HEK293 (cell line): ENCODE data around the gene SFXN3.

Experiments used
- CTCF ChIA-PET: fragments of 350-600 bp; formaldehyde crosslinking; extraction: SDS; loops from one replicate; lab custom pipeline; 2021; ENCODE audit warnings: antibody characterized with exemption; lab: Yijun Ruan, JAX
- POLR2A ChIA-PET: fragments of 300-600 bp; formaldehyde crosslinking; extraction: SDS; loops from one replicate; lab custom pipeline; 2020; ENCODE audit warnings: antibody characterized with exemption, inconsistent platforms; lab: Yijun Ruan, JAX
- H3K27ac ChIP-seq: fragments of 200-500 bp; sonication (Bioruptor generic); 2 replicates; pipeline ENCODE4 v1.5.1; 2014; ENCODE audit warnings: low read depth, low read length, control low read depth, inconsistent platforms; ENCODE audit errors: extremely low read depth
- H3K36me3 ChIP-seq, 2 experiments: fragments of 200-500 bp in 1 of 2; sonication (Bioruptor generic) in 1 of 2; 1 replicate in 1 of 2; 2 replicates in 1 of 2; pipeline ENCODE4 v1.5.1; 2014 to 2017; ENCODE audit warnings: inconsistent platforms in 2 of 2, low read length in 2 of 2; ENCODE audit not compliant: control insufficient read depth in 2 of 2, insufficient read depth in 1 of 2
- H3K4me1 ChIP-seq: fragments of 200-500 bp; sonication (Bioruptor generic); 2 replicates; pipeline ENCODE4 v1.5.1; 2014; ENCODE audit warnings: mild to moderate bottlenecking, low read length, inconsistent platforms; ENCODE audit not compliant: control insufficient read depth, insufficient read depth
- H3K4me3 ChIP-seq: 2 replicates; pipeline ENCODE4 v1.5.1; 2011; ENCODE audit warnings: low read depth, mild to moderate bottlenecking, control low read depth, low read length, moderate library complexity
- H3K9me3 ChIP-seq: fragments of 200-500 bp; sonication (Bioruptor generic); 2 replicates; pipeline ENCODE4 v1.5.1; 2014; ENCODE audit warnings: low read depth, low read length, inconsistent platforms; ENCODE audit not compliant: control insufficient read depth, insufficient read depth
- EGR2 ChIP-seq: fragments of 450-650 bp; formaldehyde crosslinking; IDR thresholded peaks from 2 replicates; pipeline ENCODE4 v1.5.1; 2016; ENCODE audit warnings: low read depth, missing biosample characterization, missing genetic modification characterization
- GLIS1 ChIP-seq: fragments of 450-650 bp; formaldehyde crosslinking; IDR thresholded peaks from 2 replicates; pipeline ENCODE4 v1.5.1; 2016; ENCODE audit warnings: missing biosample characterization, missing genetic modification characterization
- KLF1 ChIP-seq: fragments of 450-650 bp; formaldehyde crosslinking; IDR thresholded peaks from 2 replicates; pipeline ENCODE4 v1.5.1; 2016; ENCODE audit warnings: missing biosample characterization, missing genetic modification characterization
- KLF10 ChIP-seq: fragments of 450-650 bp; IDR thresholded peaks from 2 replicates; pipeline ENCODE4 v1.5.1; 2018; ENCODE audit warnings: missing biosample characterization, mild to moderate bottlenecking, missing genetic modification characterization
- PATZ1 ChIP-seq: fragments of 450-650 bp; formaldehyde crosslinking; IDR thresholded peaks from 2 replicates; pipeline ENCODE4 v1.5.1; 2016; ENCODE audit warnings: missing biosample characterization, missing genetic modification characterization
- PRDM1 ChIP-seq: fragments of 450-650 bp; formaldehyde crosslinking; IDR thresholded peaks from 2 replicates; pipeline ENCODE4; 2016; ENCODE audit warnings: missing biosample characterization, missing genetic modification characterization
- WT1 ChIP-seq: fragments of 450-650 bp; formaldehyde crosslinking; IDR thresholded peaks from 2 replicates; pipeline ENCODE4 v1.5.1; 2016; ENCODE audit warnings: missing biosample characterization, missing genetic modification characterization
- ZFHX2 ChIP-seq: fragments of 450-650 bp; formaldehyde crosslinking; conservative IDR thresholded peaks from 2 replicates; pipeline ENCODE4 v1.5.1; 2016; ENCODE audit warnings: missing biosample characterization, missing genetic modification characterization
- ZNF19 ChIP-seq: fragments of 450-650 bp; formaldehyde crosslinking; IDR thresholded peaks from 2 replicates; pipeline ENCODE4; 2016; ENCODE audit warnings: missing biosample characterization, missing genetic modification characterization, low read depth
- ZNF341 ChIP-seq: fragments of 450-650 bp; formaldehyde crosslinking; IDR thresholded peaks from 2 replicates; pipeline ENCODE4; 2016; ENCODE audit warnings: low read depth, missing biosample characterization, missing genetic modification characterization
- ZNF366 ChIP-seq: fragments of 450-650 bp; formaldehyde crosslinking; conservative IDR thresholded peaks from 2 replicates; pipeline ENCODE4 v1.5.1; 2016; ENCODE audit warnings: missing biosample characterization, missing genetic modification characterization
- ZNF37A ChIP-seq: fragments of 450-650 bp; IDR thresholded peaks from 2 replicates; pipeline ENCODE4 v1.5.1; 2018; ENCODE audit warnings: missing biosample characterization, missing genetic modification characterization
- ZNF513 ChIP-seq: fragments of 450-650 bp; IDR thresholded peaks from 2 replicates; pipeline ENCODE4 v1.5.1; 2018; ENCODE audit warnings: missing biosample characterization, missing genetic modification characterization
- ZNF664 ChIP-seq: fragments of 450-650 bp; formaldehyde crosslinking; IDR thresholded peaks from 2 replicates; pipeline ENCODE4 v1.5.1; 2016; ENCODE audit warnings: missing biosample characterization, missing genetic modification characterization
- ZNF692 ChIP-seq: fragments of 450-650 bp; formaldehyde crosslinking; IDR thresholded peaks from 2 replicates; pipeline ENCODE4 v1.5.1; 2016; ENCODE audit warnings: missing biosample characterization, missing genetic modification characterization
- ZNF837 ChIP-seq: fragments of 450-650 bp; formaldehyde crosslinking; IDR thresholded peaks from 2 replicates; pipeline ENCODE4 v1.5.1; 2016; ENCODE audit warnings: missing biosample characterization, missing genetic modification characterization
- ZSCAN30 ChIP-seq: fragments of 450-650 bp; IDR thresholded peaks from 2 replicates; pipeline ENCODE4 v1.5.1; 2018; ENCODE audit warnings: missing biosample characterization, mild to moderate bottlenecking, missing genetic modification characterization, moderate library complexity
- ZXDB ChIP-seq: fragments of 450-650 bp; formaldehyde crosslinking; IDR thresholded peaks from 2 replicates; pipeline ENCODE4 v1.5.1; 2016; ENCODE audit warnings: missing biosample characterization, missing genetic modification characterization
- TF ChIP-seq, protein P1 (sequence below): fragments of 450-650 bp; formaldehyde crosslinking; conservative IDR thresholded peaks from 2 replicates; pipeline ENCODE4 v1.5.1; 2016; ENCODE audit warnings: low read depth, missing biosample characterization, missing genetic modification characterization
- TF ChIP-seq, protein P2 (sequence below): fragments of 450-650 bp; formaldehyde crosslinking; IDR thresholded peaks from 2 replicates; pipeline ENCODE4 v1.5.1; 2016; ENCODE audit warnings: missing biosample characterization, missing genetic modification characterization, borderline replicate concordance

The SFXN3 gene

DNA sequence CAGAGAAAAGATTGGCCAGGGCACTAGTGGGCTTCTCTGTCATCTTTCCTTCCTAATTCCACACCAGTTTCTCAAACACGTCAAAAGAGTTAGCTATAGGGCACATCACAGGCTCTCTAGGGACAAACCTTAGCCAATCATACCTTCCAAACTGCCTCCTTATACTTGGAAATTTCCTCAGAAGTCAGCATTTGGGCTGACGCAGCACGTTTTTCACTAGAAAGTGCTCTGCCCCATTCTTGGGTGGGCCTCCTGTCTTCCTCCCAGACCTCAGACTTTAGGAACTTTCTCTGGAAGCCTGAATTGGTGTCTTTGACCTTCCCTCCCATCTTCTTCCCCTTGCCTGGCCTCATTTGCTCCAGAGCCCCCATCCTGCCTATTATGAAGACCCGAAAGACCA is 11.1 kb downstream of the SFXN3 start:
- Histone ChIP-seq H3K9me3 (no peaks in the 10 kb centered on the region), H3K4me1 (peaks cover 5% of the 10 kb centered on the region; the same call in 1 of the 2 replicates), H3K4me3 (peak overlapping the region; percentile 53; the same call in 1 of the 2 replicates), H3K36me3 (peaks cover 0 to 8% of the 10 kb centered on the region in 2 experiments; a peak in 1 of 3 replicates), H3K27ac (peak overlapping the region; percentile 80)
- CTCF ChIA-PET = interaction anchor here (0.6 to 10.1 kb wide), 26 partner anchors 9 to 247 kb away, joined by 3 to 112 read pairs (median 7); partner anchors contain the start of genes KAZALD1, PDZD7 and SFXN3
- TF ChIP-seq ZNF664 (tag by site-specific recombination) (no peak), PRDM1 (tag by site-specific recombination) (0 out of 2 replicates have a peak, but pooled peaks have one; percentile 14)
- POLR2A ChIA-PET = interaction anchor here (0.6 to 3.4 kb wide), 16 partner anchors 9 to 188 kb away, joined by 3 to 32 read pairs (median 5); partner anchors contain the start of genes KAZALD1, LBX1, PDZD7 and SFXN3

DNA sequence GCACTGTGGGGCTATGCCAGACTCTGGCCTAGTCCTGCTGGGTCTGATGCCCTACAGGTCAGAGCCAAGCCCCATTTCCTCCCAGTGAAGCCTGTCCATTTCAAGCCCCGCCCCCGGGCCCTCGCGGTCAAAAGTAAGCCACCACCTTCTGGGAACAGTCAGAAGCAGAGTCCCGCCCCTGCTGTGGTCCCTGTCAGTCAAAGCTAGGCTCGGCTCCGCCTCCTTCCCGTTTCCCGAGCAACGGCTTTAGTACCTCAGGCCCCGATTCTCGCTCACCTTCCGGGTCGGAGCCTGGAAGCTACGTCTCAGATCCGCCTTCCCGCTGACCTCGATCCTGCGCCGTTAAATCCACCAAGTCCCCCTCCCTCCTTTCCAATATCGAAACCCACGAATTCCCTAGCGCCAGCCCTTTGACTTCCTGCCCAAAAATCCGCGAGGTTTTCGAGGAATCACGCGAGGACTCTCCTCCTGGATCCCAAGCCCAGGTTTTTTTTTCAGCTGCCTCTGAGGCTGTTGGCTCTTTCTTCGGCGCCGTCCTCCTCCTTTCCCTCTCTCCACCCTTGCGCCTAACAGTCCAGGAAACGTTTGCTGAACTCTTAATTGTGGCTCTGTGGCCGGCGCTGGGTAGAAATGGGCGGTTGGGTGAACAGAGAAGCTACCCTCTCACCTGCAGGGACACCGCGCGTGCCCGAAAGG is 11.8 kb downstream of the SFXN3 start:
- POLR2A ChIA-PET = interaction anchor here (0.6 to 3.4 kb wide), 21 partner anchors 8 to 187 kb away, joined by 3 to 32 read pairs (median 5); partner anchors contain the start of genes KAZALD1, LBX1, PDZD7 and SFXN3
- 0 out of 2 replicates have a peak, but pooled peaks have one; percentile 14 for TF ChIP-seq GLIS1 (tag by site-specific recombination)
- no peak for TF ChIP-seq ZNF837
- no peak for TF ChIP-seq KLF10 (tag by site-specific recombination)
- TF ChIP-seq ZNF341 = peak; percentile 100
- TF ChIP-seq ZNF37A (tag by site-specific recombination) = no peak
- TF ChIP-seq, protein P1, sequence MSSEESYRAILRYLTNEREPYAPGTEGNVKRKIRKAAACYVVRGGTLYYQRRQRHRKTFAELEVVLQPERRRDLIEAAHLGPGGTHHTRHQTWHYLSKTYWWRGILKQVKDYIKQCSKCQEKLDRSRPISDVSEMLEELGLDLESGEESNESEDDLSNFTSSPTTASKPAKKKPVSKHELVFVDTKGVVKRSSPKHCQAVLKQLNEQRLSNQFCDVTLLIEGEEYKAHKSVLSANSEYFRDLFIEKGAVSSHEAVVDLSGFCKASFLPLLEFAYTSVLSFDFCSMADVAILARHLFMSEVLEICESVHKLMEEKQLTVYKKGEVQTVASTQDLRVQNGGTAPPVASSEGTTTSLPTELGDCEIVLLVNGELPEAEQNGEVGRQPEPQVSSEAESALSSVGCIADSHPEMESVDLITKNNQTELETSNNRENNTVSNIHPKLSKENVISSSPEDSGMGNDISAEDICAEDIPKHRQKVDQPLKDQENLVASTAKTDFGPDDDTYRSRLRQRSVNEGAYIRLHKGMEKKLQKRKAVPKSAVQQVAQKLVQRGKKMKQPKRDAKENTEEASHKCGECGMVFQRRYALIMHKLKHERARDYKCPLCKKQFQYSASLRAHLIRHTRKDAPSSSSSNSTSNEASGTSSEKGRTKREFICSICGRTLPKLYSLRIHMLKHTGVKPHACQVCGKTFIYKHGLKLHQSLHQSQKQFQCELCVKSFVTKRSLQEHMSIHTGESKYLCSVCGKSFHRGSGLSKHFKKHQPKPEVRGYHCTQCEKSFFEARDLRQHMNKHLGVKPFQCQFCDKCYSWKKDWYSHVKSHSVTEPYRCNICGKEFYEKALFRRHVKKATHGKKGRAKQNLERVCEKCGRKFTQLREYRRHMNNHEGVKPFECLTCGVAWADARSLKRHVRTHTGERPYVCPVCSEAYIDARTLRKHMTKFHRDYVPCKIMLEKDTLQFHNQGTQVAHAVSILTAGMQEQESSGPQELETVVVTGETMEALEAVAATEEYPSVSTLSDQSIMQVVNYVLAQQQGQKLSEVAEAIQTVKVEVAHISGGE (tag by site-specific recombination) = peak; percentile 74
- TF ChIP-seq ZSCAN30 = peak; percentile 64; the same call in 1 of the 2 replicates
- TF ChIP-seq ZFHX2 (tag by site-specific recombination) = 0 out of 2 replicates have a peak, but pooled peaks have one; percentile 9
- TF ChIP-seq, protein P2, sequence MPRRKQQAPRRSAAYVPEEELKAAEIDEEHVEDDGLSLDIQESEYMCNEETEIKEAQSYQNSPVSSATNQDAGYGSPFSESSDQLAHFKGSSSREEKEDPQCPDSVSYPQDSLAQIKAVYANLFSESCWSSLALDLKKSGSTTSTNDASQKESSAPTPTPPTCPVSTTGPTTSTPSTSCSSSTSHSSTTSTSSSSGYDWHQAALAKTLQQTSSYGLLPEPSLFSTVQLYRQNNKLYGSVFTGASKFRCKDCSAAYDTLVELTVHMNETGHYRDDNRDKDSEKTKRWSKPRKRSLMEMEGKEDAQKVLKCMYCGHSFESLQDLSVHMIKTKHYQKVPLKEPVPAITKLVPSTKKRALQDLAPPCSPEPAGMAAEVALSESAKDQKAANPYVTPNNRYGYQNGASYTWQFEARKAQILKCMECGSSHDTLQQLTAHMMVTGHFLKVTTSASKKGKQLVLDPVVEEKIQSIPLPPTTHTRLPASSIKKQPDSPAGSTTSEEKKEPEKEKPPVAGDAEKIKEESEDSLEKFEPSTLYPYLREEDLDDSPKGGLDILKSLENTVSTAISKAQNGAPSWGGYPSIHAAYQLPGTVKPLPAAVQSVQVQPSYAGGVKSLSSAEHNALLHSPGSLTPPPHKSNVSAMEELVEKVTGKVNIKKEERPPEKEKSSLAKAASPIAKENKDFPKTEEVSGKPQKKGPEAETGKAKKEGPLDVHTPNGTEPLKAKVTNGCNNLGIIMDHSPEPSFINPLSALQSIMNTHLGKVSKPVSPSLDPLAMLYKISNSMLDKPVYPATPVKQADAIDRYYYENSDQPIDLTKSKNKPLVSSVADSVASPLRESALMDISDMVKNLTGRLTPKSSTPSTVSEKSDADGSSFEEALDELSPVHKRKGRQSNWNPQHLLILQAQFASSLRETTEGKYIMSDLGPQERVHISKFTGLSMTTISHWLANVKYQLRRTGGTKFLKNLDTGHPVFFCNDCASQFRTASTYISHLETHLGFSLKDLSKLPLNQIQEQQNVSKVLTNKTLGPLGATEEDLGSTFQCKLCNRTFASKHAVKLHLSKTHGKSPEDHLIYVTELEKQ (tag by site-specific recombination) = peak; percentile 29; the same call in 1 of the 2 replicates
- TF ChIP-seq ZNF366 (tag by site-specific recombination) = peak; percentile 95
- TF ChIP-seq ZXDB = peak; percentile 78
- no peak for TF ChIP-seq ZNF513 (tag by site-specific recombination)
- no peak for TF ChIP-seq ZNF19
- TF ChIP-seq KLF1 = 0 out of 2 replicates have a peak, but pooled peaks have one; percentile 9
- peak; percentile 25; the same call in 1 of the 2 replicates for TF ChIP-seq WT1
- TF ChIP-seq EGR2 (tag by site-specific recombination) = 0 out of 2 replicates have a peak, but pooled peaks have one; percentile 16
- TF ChIP-seq PATZ1 = peak; percentile 74; the same call in 1 of the 2 replicates
- peak; percentile 55; the same call in 1 of the 2 replicates for TF ChIP-seq ZNF692 (tag by site-specific recombination)

More for the DNA sequence above, 11.8 kb downstream of the SFXN3 start:
- Histone ChIP-seq H3K4me3 (peak overlapping the region; percentile 53), H3K27ac (peak overlapping the region; percentile 80), H3K9me3 (no peaks in the 10 kb centered on the region), H3K36me3 (peaks cover 0 to 4% of the 10 kb centered on the region in 2 experiments; a peak in 1 of 3 replicates), H3K4me1 (peaks cover 5% of the 10 kb centered on the region; the same call in 1 of the 2 replicates)
- CTCF ChIA-PET = interaction anchor here (0.6 to 10.1 kb wide), 25 partner anchors 10 to 1381 kb away, joined by 3 to 112 read pairs (median 5); partner anchors contain the start of genes KAZALD1, PDZD7 and SFXN3
